ENCODE results near the gene RIMS1.

- TF ChIP-seq CTCF (IDR thresholded peaks at IDR 0.05; ENCODE audit: insufficient read depth, low read length) (no peak), POLR2AphosphoS5 (IDR thresholded peaks at IDR 0.05; ENCODE audit: low read depth) (no peak)
These were observed 397.2 kb downstream of the RIMS1 start for GRCh38 chr6:72283571-72283970.
